Spleen (tissue), 13 donors: ENCODE results near the gene LHFPL5. TPM values are rescaled to one million over a fixed set of nuclear protein-coding genes. Genes with fewer than 3 reads are reported as not detected.

Experiments
- DNase-seq: peaks from one replicate; pipeline ENCODE4 v3.0.0-alpha.2; 2020
- H3K27ac ChIP-seq, 8 donors: fragments of 200-600 bp; sonication (generic) in 7 of 8; 1 replicate in 4 of 8; 2 replicates in 4 of 8; pipeline versions ENCODE4 v1.5.0 to v1.8.0; 2016 to 2021; ENCODE audit warnings: inconsistent platforms in 4 of 8, mild to moderate bottlenecking in 4 of 8, moderate library complexity in 1 of 8
- H3K27me3 ChIP-seq, 7 donors: fragments of 200-600 bp; sonication (generic) in 6 of 7; replicated peaks in 1 of 7; 1 replicate in 4 of 7; 2 replicates in 3 of 7; pipeline versions ENCODE4 v1.5.0 to v1.8.0; 2016 to 2021; ENCODE audit warnings: inconsistent platforms in 3 of 7, mild to moderate bottlenecking in 1 of 7
- H3K36me3 ChIP-seq, 6 donors: fragments of 200-600 bp; sonication (generic) in 5 of 6; 1 replicate in 4 of 6; 2 replicates in 2 of 6; pipeline versions ENCODE4 v1.5.0 to v1.8.0; 2016 to 2021; ENCODE audit warnings: inconsistent platforms in 2 of 6
- H3K4me1 ChIP-seq, 6 donors: fragments of 200-600 bp; sonication (generic) in 5 of 6; 1 replicate in 3 of 6; 2 replicates in 3 of 6; pipeline versions ENCODE4 v1.5.0 to v1.8.0; 2016 to 2021; ENCODE audit warnings: inconsistent platforms in 3 of 6
- H3K4me3 ChIP-seq, 8 donors: fragments of 200-600 bp; sonication (generic) in 7 of 8; 1 replicate in 4 of 8; 2 replicates in 4 of 8; pipeline versions ENCODE4 v1.5.0 to v1.8.0; 2016 to 2021; ENCODE audit warnings: inconsistent platforms in 4 of 8, mild to moderate bottlenecking in 4 of 8, moderate library complexity in 2 of 8
- H3K9me3 ChIP-seq, 8 donors: fragments of 200-600 bp; sonication (generic) in 7 of 8; 1 replicate in 4 of 8; 2 replicates in 4 of 8; pipeline versions ENCODE4 v1.5.0 to v1.8.0; 2016 to 2021; ENCODE audit warnings: inconsistent platforms in 4 of 8
- CTCF ChIP-seq, 11 experiments: fragments of 200-600 bp in 7 of 11; fragments of 450-650 bp in 4 of 11; sonication (generic) in 4 of 11; IDR thresholded peaks in 8 of 11; conservative IDR thresholded peaks in 3 of 11; 1 replicate in 7 of 11; 2 replicates in 4 of 11; pipeline versions ENCODE4 v1.4.0 to v1.8.0; 2016 to 2021; ENCODE audit warnings: antibody characterized with exemption in 11 of 11, inconsistent platforms in 4 of 11, mild to moderate bottlenecking in 1 of 11
- POLR2A ChIP-seq, 3 donors: fragments of 450-650 bp; IDR thresholded peaks; one replicate each; pipeline ENCODE4 v1.5.1; 2017; ENCODE audit warnings: antibody characterized with exemption in 3 of 3, mild to moderate bottlenecking in 1 of 3
- POLR2AphosphoS5 ChIP-seq, 3 donors: sonication (generic); formaldehyde crosslinking; IDR thresholded peaks; one replicate each; pipeline ENCODE4 v1.5.1; 2017; ENCODE audit warnings: antibody characterized with exemption in 3 of 3
- WGBS, 5 donors: extraction: QIAGEN DNeasy Blood & Tissue Kit in 3 of 5; methylation state at CpG; one replicate each; pipeline versions ENCODE4 v1.1.5 to v1.1.7; 2013 to 2018; 5-methylcytosine and 5-hydroxymethylcytosine counted together
- intact Hi-C: fragments of 100-400 bp; cut with DNase I; formaldehyde crosslinking; loops from one replicate; pipeline ENCODE4 v1.15.0; 2023; ENCODE audit warnings: low total_unique reads
- long read RNA-seq, 2 donors: transcript quantifications; one replicate each; lab custom pipeline, GENCODE V29; 2026
- polyA plus RNA-seq, 3 donors: library from polyadenylated mRNA; stranded (reverse); fragments of 200-250 nt; gene quantifications; one replicate each; pipeline ENCODE4 v1.2.1, GENCODE V29; 2013
- total RNA-seq, 7 donors: library from RNA; depleted of rRNA in 3 of 7; stranded (reverse); fragments of >200 nt in 3 of 7; fragmentation: NEBNext Ultra II Directional in 4 of 7; extraction: Animal tissue kit (Norgen Biotek cat#: 25700) in 4 of 7; gene quantifications; one replicate each; pipeline versions ENCODE4 v1.1.0 to v1.2.1, GENCODE V29; 2016 to 2021
- donor health status: healthy with polysubstance abuse.
- donor health status: DM: no; HTN: no; CAD: no; lungs with moderate emphysema.
- donor health status: DM: no; HTN: no; CAD: no.
- donor health status: Bipolar disorder and iron deficiency.
- donor health status: healthy.
- donor health status: DM: no; HTN: no; CAD: no.
- donor health status: DM: yes; HTN: yes; CAD: no.

The LHFPL5 gene
- total RNA-seq (not detected), polyA plus RNA-seq (not detected)
- long read RNA-seq, donor 1: 0 reads
- long read RNA-seq, donor 2: 0 reads

- Histone ChIP-seq H3K27me3 (peaks cover 0 to 55% (median 18%) of the 10 kb centered on the region in 7 donors), H3K9me3 (no peaks in the 10 kb centered on the region), H3K27ac (no peak within 1 kb of the TSS), H3K4me1 (peaks cover 0 to 9% (median 3%) of the 10 kb centered on the region in 6 donors), H3K4me3 (peak within 1 kb of the TSS in 1 of 8 donors; percentile 37), H3K36me3 (no peaks in the 10 kb centered on the region)
- intact Hi-C loops: no loop called here
- peak in 1 of 3 donors; percentile 63 for TF ChIP-seq POLR2AphosphoS5 (IDR thresholded peaks at IDR 0.05)
- no peak for TF ChIP-seq CTCF (IDR thresholded peaks at IDR 0.05 in 8 of 11, conservative IDR thresholded peaks at IDR 0.05 in 3 of 11)
- DNase-seq: peak; percentile 81
- 14 to 20% (median 16%) methylated on average over 20 to 40 of the region's 40 CpGs for WGBS, 5 donors
Measured at GRCh38 chr6:35804996-35805736, at the start of gene LHFPL5. Gene LHFPL5 (plus strand): TSS chr6:35805352. CDS start chr6:35805671, 319 bp downstream.

GRCh38 chr6:35757456-35758123 is 47.6 kb upstream of the LHFPL5 start:
- TF ChIP-seq POLR2AphosphoS5 (IDR thresholded peaks at IDR 0.05) (no peak), POLR2A (IDR thresholded peaks at IDR 0.05) (no peak), CTCF (IDR thresholded peaks at IDR 0.05 in 8 of 11, conservative IDR thresholded peaks at IDR 0.05 in 3 of 11) (peak in 1 of 11 experiments; percentile 13)
- no peaks in the 10 kb centered on the region for H3K36me3 ChIP-seq
- H3K4me1 ChIP-seq: peaks cover 0 to 26% (median 0%) of the 10 kb centered on the region in 6 donors
- H3K27me3 ChIP-seq: peaks cover 0 to 29% (median 24%) of the 10 kb centered on the region in 7 donors
- intact Hi-C loops: no loop called here
- H3K9me3 ChIP-seq: no peaks in the 10 kb centered on the region
- 40 to 61% (median 43%) methylated on average over 9 to 10 of the region's 10 CpGs for WGBS, 5 donors
- no peak overlapping the region for H3K4me3 ChIP-seq
- H3K27ac ChIP-seq: no peak overlapping the region
- DNase-seq: no peak

GRCh38 chr6:35759426-35759825 is 45.7 kb upstream of the LHFPL5 start:
- no peak for DNase-seq
- H3K27me3 ChIP-seq: peaks cover 0 to 47% (median 36%) of the 10 kb centered on the region in 7 donors
- no peak overlapping the region for H3K4me3 ChIP-seq
- no peaks in the 10 kb centered on the region for H3K9me3 ChIP-seq
- TF ChIP-seq POLR2A (IDR thresholded peaks at IDR 0.05) (no peak), CTCF (IDR thresholded peaks at IDR 0.05 in 8 of 11, conservative IDR thresholded peaks at IDR 0.05 in 3 of 11) (no peak), POLR2AphosphoS5 (IDR thresholded peaks at IDR 0.05) (no peak)
- 60 to 75% (median 71%) methylated on average over 3 of the region's 3 CpGs for WGBS, 5 donors
- intact Hi-C loops: no loop called here
- no peaks in the 10 kb centered on the region for H3K36me3 ChIP-seq
- no peak overlapping the region for H3K27ac ChIP-seq
- H3K4me1 ChIP-seq: peaks cover 0 to 38% (median 4%) of the 10 kb centered on the region in 6 donors

- DNase-seq: no peak
- Histone ChIP-seq H3K4me1 (peaks cover 0 to 23% (median 8%) of the 10 kb centered on the region in 6 donors), H3K27me3 (peaks cover 0 to 52% (median 34%) of the 10 kb centered on the region in 7 donors), H3K27ac (no peak overlapping the region), H3K36me3 (no peaks in the 10 kb centered on the region), H3K4me3 (no peak overlapping the region), H3K9me3 (no peaks in the 10 kb centered on the region)
- WGBS, 5 donors: 60 to 94% (median 91%) methylated on average over 23 of the region's 23 CpGs
- TF ChIP-seq CTCF (IDR thresholded peaks at IDR 0.05 in 8 of 11, conservative IDR thresholded peaks at IDR 0.05 in 3 of 11): no peak
- TF ChIP-seq POLR2AphosphoS5 (IDR thresholded peaks at IDR 0.05): no peak
- TF ChIP-seq POLR2A (IDR thresholded peaks at IDR 0.05): no peak
- intact Hi-C loops: no loop called here
Measured at GRCh38 chr6:35765739-35766138, 39.4 kb upstream of the LHFPL5 start.
